K562 (cell line): Measurements from ENCODE around the gene ZNF143. TPM values are rescaled to one million over a fixed set of nuclear protein-coding genes. Genes with fewer than 3 reads are reported as not detected.

ENCODE experiments used
- BACH1 ChIP-seq: fragments of 200-800 bp; sonication (Bioruptor generic); IDR thresholded peaks from 2 replicates; pipeline ENCODE4 v1.6.1; 2016; ENCODE audit warnings: missing genetic modification characterization, missing compliant biosample characterization
- BRD9 ChIP-seq: fragments of 450-650 bp; IDR thresholded peaks from 2 replicates; pipeline ENCODE4 v1.6.1; 2018; ENCODE audit warnings: low read depth; ENCODE audit not compliant: partially characterized antibody
- CBX3 ChIP-seq, 2 experiments: IDR thresholded peaks; 1 replicate in 1 of 2; 2 replicates in 1 of 2; pipeline ENCODE4 v1.6.1; 2012; ENCODE audit warnings: inconsistent platforms in 2 of 2, low read length in 2 of 2, borderline replicate concordance in 1 of 2, control low read depth in 1 of 2
- ELF1 ChIP-seq: fragments of 200-800 bp; sonication (Bioruptor generic); IDR thresholded peaks from 2 replicates; pipeline ENCODE4 v1.6.1; 2016; ENCODE audit warnings: missing genetic modification characterization, missing compliant biosample characterization
- FOXA1 ChIP-seq: fragments of 450-650 bp; IDR thresholded peaks from 2 replicates; pipeline ENCODE4 v1.6.1; 2016; ENCODE audit warnings: mild to moderate bottlenecking, borderline replicate concordance
- GABPB1 ChIP-seq: sonication (generic); formaldehyde crosslinking; IDR thresholded peaks from 2 replicates; pipeline ENCODE4 v1.8.0; 2022; ENCODE audit warnings: mild to moderate bottlenecking, missing genetic modification reagents
- ID3 ChIP-seq, 2 experiments: fragments of 250-450 bp in 1 of 2; fragments of 450-650 bp in 1 of 2; sonication (Bioruptor Pico) in 1 of 2; IDR thresholded peaks; 2 replicates each; pipeline versions ENCODE4 v1.6.1 to v1.8.0; 2016 to 2021; ENCODE audit warnings: mild to moderate bottlenecking in 2 of 2, moderate library complexity in 2 of 2, missing compliant biosample characterization in 1 of 2, missing genetic modification characterization in 1 of 2
- IFI16 ChIP-seq: fragments of 250-450 bp; sonication (Bioruptor Pico); IDR thresholded peaks from 2 replicates; pipeline ENCODE4 v2.1.2; 2022; ENCODE audit warnings: mild to moderate bottlenecking, inconsistent platforms
- MAFK ChIP-seq: IDR thresholded peaks from 2 replicates; pipeline ENCODE4 v1.6.1; 2011; ENCODE audit warnings: low read length, improper control_type of control experiment
- MYC ChIP-seq, 2 experiments: fragments of 250-450 bp in 1 of 2; sonication (Bioruptor Pico) in 1 of 2; IDR thresholded peaks; 2 replicates each; pipeline versions ENCODE4 v1.5.1 to v1.6.1; 2012 to 2021; ENCODE audit warnings: low read depth in 2 of 2, borderline replicate concordance in 1 of 2, improper control_type of control experiment in 1 of 2, low read length in 1 of 2, mild to moderate bottlenecking in 1 of 2, moderate library complexity in 1 of 2
- POLR2B ChIP-seq: fragments of 450-650 bp; IDR thresholded peaks from 2 replicates; pipeline ENCODE4 v1.6.1; 2018; ENCODE audit warnings: low read depth; ENCODE audit not compliant: partially characterized antibody
- PRDM10 ChIP-seq: fragments of 450-650 bp; IDR thresholded peaks from 2 replicates; pipeline ENCODE4 v1.6.1; 2018; ENCODE audit not compliant: partially characterized antibody
- SOX6 ChIP-seq: fragments of 450-650 bp; IDR thresholded peaks from 2 replicates; pipeline ENCODE4 v1.6.1; 2014; ENCODE audit warnings: mild to moderate bottlenecking
- SP1 ChIP-seq: sonication (generic); formaldehyde crosslinking; IDR thresholded peaks from 2 replicates; pipeline ENCODE4 v1.8.1; 2022; ENCODE audit warnings: mild to moderate bottlenecking, missing genetic modification reagents
- TARDBP ChIP-seq: fragments of 450-650 bp; IDR thresholded peaks from 2 replicates; pipeline ENCODE4 v1.6.1; 2016
- TCF15 ChIP-seq: fragments of 250-450 bp; sonication (Bioruptor Pico); IDR thresholded peaks from 2 replicates; pipeline ENCODE4 v1.8.0; 2022; ENCODE audit warnings: moderate library complexity, mild to moderate bottlenecking, inconsistent platforms
- TFAP4 ChIP-seq: sonication (generic); formaldehyde crosslinking; IDR thresholded peaks from 2 replicates; pipeline ENCODE4 v1.8.0; 2022; ENCODE audit warnings: missing genetic modification reagents, mild to moderate bottlenecking, moderate library complexity, borderline replicate concordance
- ZC3H4 ChIP-seq: sonication (generic); formaldehyde crosslinking; IDR thresholded peaks from 2 replicates; pipeline ENCODE4 v1.9.0; 2021; ENCODE audit warnings: missing genetic modification reagents, borderline replicate concordance
- ZNF232 ChIP-seq: sonication (generic); formaldehyde crosslinking; IDR thresholded peaks from 2 replicates; pipeline ENCODE4 v1.8.0; 2022; ENCODE audit warnings: mild to moderate bottlenecking, missing genetic modification reagents
- ZNF24 ChIP-seq: fragments of 450-650 bp; IDR thresholded peaks from 2 replicates; pipeline ENCODE4 v1.6.1; 2016
- ZNF263 ChIP-seq: sonication (generic); formaldehyde crosslinking; IDR thresholded peaks from 2 replicates; pipeline ENCODE4 v1.8.0; 2022; ENCODE audit warnings: mild to moderate bottlenecking, missing genetic modification reagents, borderline replicate concordance
- ZNF764 ChIP-seq: fragments of 250-450 bp; sonication (Bioruptor Pico); IDR thresholded peaks from 2 replicates; pipeline ENCODE4 v1.4.0; 2020; ENCODE audit warnings: low read depth, mild to moderate bottlenecking, moderate library complexity
- ZSCAN29 ChIP-seq: fragments of 450-650 bp; IDR thresholded peaks from 2 replicates; pipeline ENCODE4 v1.6.1; 2017
- polyA plus RNA-seq, 8 experiments: library from polyadenylated mRNA; depleted of rRNA in 4 of 8; stranded (reverse) in 5 of 8; unstranded in 3 of 8; fragments of >200 nt; fragmentation: Nextera tagmentation in 2 of 8; fragmentation: Illumina TruSeq in 1 of 8; extraction: Ambion mirVana in 2 of 8; extraction: Trizol in 1 of 8; gene quantifications; 2 replicates each; pipeline versions ENCODE4 v1.2.1 to v1.2.3, GENCODE V29; 2011 to 2014; ENCODE audit warnings: inconsistent platforms in 1 of 8, missing spikeins in 1 of 8
- total RNA-seq, 7 experiments: library from RNA; depleted of rRNA in 6 of 7; stranded (reverse); fragments of >200 nt in 6 of 7; fragmentation: Illumina TruSeq in 2 of 7; extraction: Trizol in 2 of 7; gene quantifications; 2 replicates each; pipeline versions ENCODE4 v1.2.1 to v1.2.3, GENCODE V29; 2011 to 2021; ENCODE audit warnings: low replicate concordance in 1 of 7

The ZNF143 gene
- total and polyA plus RNA-seq, 9 of the 15 experiments (the other 6 are each of a cell fraction or from before 2014, with no cell fraction given), result 18.4 to 58.5 (median 27.1) TPM

- TF ChIP-seq PRDM10, result no peak
- TF ChIP-seq ELF1 (tag), result no peak
- no peak for TF ChIP-seq SOX6
- no peak for TF ChIP-seq TCF15 (CRISPR knock-in tag)
- TF ChIP-seq IFI16, result no peak
- no peak for TF ChIP-seq BRD9
- TF ChIP-seq CBX3 (IDR thresholded peaks at IDR 0.05; ENCODE audit: borderline replicate concordance in 1 of 2, low read length in 2 of 2), result peak in 1 of 2 experiments; percentile 65; a peak in 1 of 3 replicates
- no peak for TF ChIP-seq ID3 (CRISPR knock-in tag; IDR thresholded peaks at IDR 0.05)
- peak; percentile 32; the same call in 1 of the 2 replicates for TF ChIP-seq ID3 (tag; IDR thresholded peaks at IDR 0.05)
- TF ChIP-seq ZNF232 (CRISPR knock-in tag), result no peak
- TF ChIP-seq GABPB1 (CRISPR knock-in tag), result 0 out of 2 replicates have a peak, but pooled peaks have one; percentile 29
- TF ChIP-seq ZC3H4 (CRISPR knock-in tag), result no peak
- TF ChIP-seq ZNF24, result 0 out of 2 replicates have a peak, but pooled peaks have one; percentile 11
- TF ChIP-seq BACH1, result no peak
- no peak for TF ChIP-seq ZSCAN29
- TF ChIP-seq TFAP4, result peak; percentile 88
- no peak for TF ChIP-seq SP1 (CRISPR knock-in tag)
- peak; percentile 86 for TF ChIP-seq ZNF764
- no peak for TF ChIP-seq ZNF263 (CRISPR knock-in tag)
- no peak for TF ChIP-seq FOXA1
- TF ChIP-seq TARDBP, result 0 out of 2 replicates have a peak, but pooled peaks have one; percentile 52
- peak; percentile 53; the same call in 1 of the 2 replicates for TF ChIP-seq MYC (IDR thresholded peaks at IDR 0.05; ENCODE audit: low read depth, low read length)
- TF ChIP-seq MYC (CRISPR knock-in tag; IDR thresholded peaks at IDR 0.05; ENCODE audit: borderline replicate concordance, low read depth), result no peak
- no peak for TF ChIP-seq POLR2B
- TF ChIP-seq MAFK, result 0 out of 2 replicates have a peak, but pooled peaks have one; percentile 3
Observed at GRCh38 chr11:9535189-9535781, 74.5 kb downstream of the ZNF143 start (continued).
